ENCODE measurements around the gene DDX60.

GRCh38 chr4:168167714-168168284 is 150.8 kb downstream of the DDX60 start:
- TF ChIP-seq, protein P1, sequence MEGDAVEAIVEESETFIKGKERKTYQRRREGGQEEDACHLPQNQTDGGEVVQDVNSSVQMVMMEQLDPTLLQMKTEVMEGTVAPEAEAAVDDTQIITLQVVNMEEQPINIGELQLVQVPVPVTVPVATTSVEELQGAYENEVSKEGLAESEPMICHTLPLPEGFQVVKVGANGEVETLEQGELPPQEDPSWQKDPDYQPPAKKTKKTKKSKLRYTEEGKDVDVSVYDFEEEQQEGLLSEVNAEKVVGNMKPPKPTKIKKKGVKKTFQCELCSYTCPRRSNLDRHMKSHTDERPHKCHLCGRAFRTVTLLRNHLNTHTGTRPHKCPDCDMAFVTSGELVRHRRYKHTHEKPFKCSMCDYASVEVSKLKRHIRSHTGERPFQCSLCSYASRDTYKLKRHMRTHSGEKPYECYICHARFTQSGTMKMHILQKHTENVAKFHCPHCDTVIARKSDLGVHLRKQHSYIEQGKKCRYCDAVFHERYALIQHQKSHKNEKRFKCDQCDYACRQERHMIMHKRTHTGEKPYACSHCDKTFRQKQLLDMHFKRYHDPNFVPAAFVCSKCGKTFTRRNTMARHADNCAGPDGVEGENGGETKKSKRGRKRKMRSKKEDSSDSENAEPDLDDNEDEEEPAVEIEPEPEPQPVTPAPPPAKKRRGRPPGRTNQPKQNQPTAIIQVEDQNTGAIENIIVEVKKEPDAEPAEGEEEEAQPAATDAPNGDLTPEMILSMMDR (IDR thresholded peaks at IDR 0.05), result no peak
- no peak for TF ChIP-seq ZBTB43 (CRISPR knock-in tag; IDR thresholded peaks at IDR 0.05)
- TF ChIP-seq, protein P2, sequence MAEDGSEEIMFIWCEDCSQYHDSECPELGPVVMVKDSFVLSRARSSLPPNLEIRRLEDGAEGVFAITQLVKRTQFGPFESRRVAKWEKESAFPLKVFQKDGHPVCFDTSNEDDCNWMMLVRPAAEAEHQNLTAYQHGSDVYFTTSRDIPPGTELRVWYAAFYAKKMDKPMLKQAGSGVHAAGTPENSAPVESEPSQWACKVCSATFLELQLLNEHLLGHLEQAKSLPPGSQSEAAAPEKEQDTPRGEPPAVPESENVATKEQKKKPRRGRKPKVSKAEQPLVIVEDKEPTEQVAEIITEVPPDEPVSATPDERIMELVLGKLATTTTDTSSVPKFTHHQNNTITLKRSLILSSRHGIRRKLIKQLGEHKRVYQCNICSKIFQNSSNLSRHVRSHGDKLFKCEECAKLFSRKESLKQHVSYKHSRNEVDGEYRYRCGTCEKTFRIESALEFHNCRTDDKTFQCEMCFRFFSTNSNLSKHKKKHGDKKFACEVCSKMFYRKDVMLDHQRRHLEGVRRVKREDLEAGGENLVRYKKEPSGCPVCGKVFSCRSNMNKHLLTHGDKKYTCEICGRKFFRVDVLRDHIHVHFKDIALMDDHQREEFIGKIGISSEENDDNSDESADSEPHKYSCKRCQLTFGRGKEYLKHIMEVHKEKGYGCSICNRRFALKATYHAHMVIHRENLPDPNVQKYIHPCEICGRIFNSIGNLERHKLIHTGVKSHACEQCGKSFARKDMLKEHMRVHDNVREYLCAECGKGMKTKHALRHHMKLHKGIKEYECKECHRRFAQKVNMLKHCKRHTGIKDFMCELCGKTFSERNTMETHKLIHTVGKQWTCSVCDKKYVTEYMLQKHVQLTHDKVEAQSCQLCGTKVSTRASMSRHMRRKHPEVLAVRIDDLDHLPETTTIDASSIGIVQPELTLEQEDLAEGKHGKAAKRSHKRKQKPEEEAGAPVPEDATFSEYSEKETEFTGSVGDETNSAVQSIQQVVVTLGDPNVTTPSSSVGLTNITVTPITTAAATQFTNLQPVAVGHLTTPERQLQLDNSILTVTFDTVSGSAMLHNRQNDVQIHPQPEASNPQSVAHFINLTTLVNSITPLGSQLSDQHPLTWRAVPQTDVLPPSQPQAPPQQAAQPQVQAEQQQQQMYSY (CRISPR knock-in tag; IDR thresholded peaks at IDR 0.05), result no peak
- TF ChIP-seq GTF2I (CRISPR knock-in tag; conservative IDR thresholded peaks at IDR 0.05), result no peak
- no peak for TF ChIP-seq NFE2L1 (CRISPR knock-in tag; IDR thresholded peaks at IDR 0.05)
- no peak for TF ChIP-seq CREB1 (CRISPR knock-in tag; IDR thresholded peaks at IDR 0.05)
- TF ChIP-seq ZNF121 (CRISPR knock-in tag; IDR thresholded peaks at IDR 0.05), result no peak
- no peak for TF ChIP-seq ZNF232 (CRISPR knock-in tag; IDR thresholded peaks at IDR 0.05)
- no peak for TF ChIP-seq CREM (CRISPR knock-in tag; IDR thresholded peaks at IDR 0.05)
- TF ChIP-seq, protein P3, sequence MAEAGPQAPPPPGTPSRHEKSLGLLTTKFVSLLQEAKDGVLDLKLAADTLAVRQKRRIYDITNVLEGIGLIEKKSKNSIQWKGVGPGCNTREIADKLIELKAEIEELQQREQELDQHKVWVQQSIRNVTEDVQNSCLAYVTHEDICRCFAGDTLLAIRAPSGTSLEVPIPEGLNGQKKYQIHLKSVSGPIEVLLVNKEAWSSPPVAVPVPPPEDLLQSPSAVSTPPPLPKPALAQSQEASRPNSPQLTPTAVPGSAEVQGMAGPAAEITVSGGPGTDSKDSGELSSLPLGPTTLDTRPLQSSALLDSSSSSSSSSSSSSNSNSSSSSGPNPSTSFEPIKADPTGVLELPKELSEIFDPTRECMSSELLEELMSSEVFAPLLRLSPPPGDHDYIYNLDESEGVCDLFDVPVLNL (CRISPR knock-in tag; IDR thresholded peaks at IDR 0.05; ENCODE audit: borderline replicate concordance, low read depth), result no peak
- no peak for TF ChIP-seq FOXK1 (CRISPR knock-in tag; IDR thresholded peaks at IDR 0.05)
